ENCODE data around the gene BIN2. TPM values are rescaled to one million over a fixed set of nuclear protein-coding genes. Genes with fewer than 3 reads are reported as not detected.
"Not testable (repeated sequence)": the region's sequence is repeated elsewhere in the genome, so short reads cannot be mapped to it uniquely, and the experiment has no call there.

Gene BIN2
- total RNA-seq, 1 donor from 2014 or later: not detected

DNA sequence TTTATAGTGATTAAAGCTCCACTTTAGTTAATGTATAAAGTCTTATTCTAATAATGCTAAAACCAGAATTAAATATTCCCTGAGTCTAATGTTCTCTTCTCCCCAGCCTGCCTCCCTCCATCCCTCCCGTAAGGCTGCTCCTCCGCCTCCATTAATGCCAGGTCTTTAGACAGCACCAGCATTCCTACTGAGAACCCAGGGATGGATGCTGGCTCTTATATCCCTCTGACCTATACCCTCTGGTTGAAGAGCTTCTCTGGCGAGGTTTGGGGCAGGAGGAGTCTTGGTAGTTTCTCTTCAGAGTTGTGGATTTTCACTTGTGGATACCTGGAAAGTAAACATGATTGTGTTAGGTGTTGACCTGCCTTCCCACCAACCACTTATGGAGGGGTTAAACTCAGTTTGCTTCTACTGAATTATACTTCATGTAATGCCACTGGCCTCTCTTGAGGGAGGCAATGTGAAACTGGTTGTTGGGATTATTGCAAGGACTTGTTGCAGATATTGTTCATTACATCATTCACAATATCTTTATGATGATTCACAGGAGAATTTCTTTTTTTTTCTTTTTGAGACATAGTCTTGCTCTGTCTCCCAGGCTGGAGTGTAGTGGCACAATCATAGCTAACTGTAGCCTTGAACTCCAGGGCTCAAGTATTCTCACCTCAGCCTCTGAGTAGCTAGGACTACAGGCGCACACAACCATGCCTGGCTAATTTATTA is 42.6 kb downstream of the BIN2 start:
- TF ChIP-seq CTCF (IDR thresholded peaks at IDR 0.05; ENCODE audit: unreplicated experiment): no peak
- Mint-ChIP-seq H3K4me1 (ENCODE audit: unreplicated experiment) (no peaks in the 10 kb centered on the region), H3K9me3 (ENCODE audit: unreplicated experiment) (no peaks in the 10 kb centered on the region), H3K36me3 (ENCODE audit: low read depth, unreplicated experiment) (no peaks in the 10 kb centered on the region), H3K27ac (ENCODE audit: unreplicated experiment) (no peak overlapping the region), H3K27me3 (ENCODE audit: unreplicated experiment) (no peaks in the 10 kb centered on the region), H3K4me3 (ENCODE audit: unreplicated experiment) (no peak overlapping the region)
- no peak for DNase-seq (ENCODE audit: low spot score)

DNA sequence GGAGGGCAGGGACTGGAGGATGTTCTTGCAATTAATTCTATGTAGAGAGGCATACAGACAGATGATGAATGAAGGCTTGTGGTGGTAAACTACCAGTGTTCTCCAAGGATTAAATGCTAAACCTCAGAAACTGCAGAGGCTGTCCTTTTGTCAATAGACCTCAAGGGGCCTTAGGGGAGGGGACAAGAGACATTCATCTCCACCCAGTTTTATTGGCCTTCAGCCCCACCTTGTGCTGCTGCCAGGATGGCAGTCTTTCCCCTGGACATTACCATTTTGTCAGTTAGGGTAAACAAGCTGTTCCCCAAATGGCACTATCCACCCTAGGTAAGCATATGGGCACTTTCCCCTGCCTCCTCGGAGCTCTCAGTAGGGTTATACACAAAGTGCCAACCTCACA is 48.9 kb downstream of the BIN2 start:
- no peak for DNase-seq (ENCODE audit: low spot score)
- Mint-ChIP-seq H3K9me3 (ENCODE audit: unreplicated experiment) (no peaks in the 10 kb centered on the region), H3K4me3 (ENCODE audit: unreplicated experiment) (no peak overlapping the region), H3K27me3 (ENCODE audit: unreplicated experiment) (peaks cover 5% of the 10 kb centered on the region), H3K4me1 (ENCODE audit: unreplicated experiment) (peaks cover 10% of the 10 kb centered on the region), H3K36me3 (ENCODE audit: low read depth, unreplicated experiment) (peaks cover 7% of the 10 kb centered on the region), H3K27ac (ENCODE audit: unreplicated experiment) (no peak overlapping the region)
- no peak for TF ChIP-seq CTCF (IDR thresholded peaks at IDR 0.05; ENCODE audit: unreplicated experiment)

GRCh38 chr12:51272810-51273209 is 51.2 kb downstream of the BIN2 start:
- H3K9me3 Mint-ChIP-seq (ENCODE audit: unreplicated experiment); H3K27ac Mint-ChIP-seq (ENCODE audit: unreplicated experiment); H3K4me3 Mint-ChIP-seq (ENCODE audit: unreplicated experiment); DNase-seq (ENCODE audit: low spot score); H3K27me3 Mint-ChIP-seq (ENCODE audit: unreplicated experiment): not testable (repeated sequence)
- Mint-ChIP-seq H3K4me1 (ENCODE audit: unreplicated experiment) (peaks cover 22% of the 10 kb centered on the region), H3K36me3 (ENCODE audit: low read depth, unreplicated experiment) (peaks cover 17% of the 10 kb centered on the region)

DNA sequence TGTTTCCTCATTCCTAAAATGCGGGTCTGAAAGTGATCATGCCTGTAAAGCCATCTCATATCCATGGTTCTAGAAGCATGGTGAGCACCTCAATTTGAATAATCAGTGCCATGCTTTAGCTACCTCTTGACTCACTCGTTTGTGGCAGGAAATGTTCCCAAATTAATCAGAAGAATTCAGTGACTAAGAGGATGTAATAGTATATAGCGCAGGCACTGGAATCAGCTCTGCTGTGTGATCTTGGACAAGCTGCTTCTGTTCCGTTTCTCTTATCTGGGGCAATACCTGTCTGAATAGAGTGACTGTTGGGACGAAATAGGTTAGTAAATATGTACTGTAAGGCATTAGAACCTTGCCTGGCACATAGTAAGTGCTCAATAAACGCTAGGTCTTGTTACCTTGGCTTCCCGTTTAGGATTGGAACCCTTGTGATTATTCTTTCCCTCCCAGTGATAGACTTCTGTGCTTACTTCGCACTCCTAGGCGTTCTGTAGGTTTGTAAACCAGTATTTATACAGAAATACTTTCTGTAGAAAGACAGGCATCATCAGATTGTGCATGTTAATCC is 52.9 kb downstream of the BIN2 start:
- H3K4me3 Mint-ChIP-seq (ENCODE audit: unreplicated experiment): peak overlapping the region; percentile 92
- no peak for DNase-seq (ENCODE audit: low spot score)
- H3K36me3 Mint-ChIP-seq (ENCODE audit: low read depth, unreplicated experiment): peaks cover 24% of the 10 kb centered on the region
- no peaks in the 10 kb centered on the region for H3K9me3 Mint-ChIP-seq (ENCODE audit: unreplicated experiment)
- peak overlapping the region; percentile 92 for H3K27ac Mint-ChIP-seq (ENCODE audit: unreplicated experiment)
- peaks cover 31% of the 10 kb centered on the region for H3K4me1 Mint-ChIP-seq (ENCODE audit: unreplicated experiment)
- H3K27me3 Mint-ChIP-seq (ENCODE audit: unreplicated experiment): peaks cover 5% of the 10 kb centered on the region
- no peak for TF ChIP-seq CTCF (IDR thresholded peaks at IDR 0.05; ENCODE audit: unreplicated experiment)

GRCh38 chr12:51270067-51270950 is 53.7 kb downstream of the BIN2 start, which contains the start of gene SMAGP:
TSS of gene SMAGP (minus strand) at chr12:51270415. CDS start at chr12:51269278, 1,137 bp downstream.
- H3K9me3 Mint-ChIP-seq (ENCODE audit: unreplicated experiment): no peaks in the 10 kb centered on the region
- peaks cover 36% of the 10 kb centered on the region for H3K4me1 Mint-ChIP-seq (ENCODE audit: unreplicated experiment)
- no peak for TF ChIP-seq CTCF (IDR thresholded peaks at IDR 0.05; ENCODE audit: unreplicated experiment)
- H3K27ac Mint-ChIP-seq (ENCODE audit: unreplicated experiment): peak within 1 kb of the TSS; percentile 98
- H3K36me3 Mint-ChIP-seq (ENCODE audit: low read depth, unreplicated experiment): peaks cover 28% of the 10 kb centered on the region
- peak within 1 kb of the TSS; percentile 96 for H3K4me3 Mint-ChIP-seq (ENCODE audit: unreplicated experiment)
- peaks cover 5% of the 10 kb centered on the region for H3K27me3 Mint-ChIP-seq (ENCODE audit: unreplicated experiment)
- peak; percentile 78 for DNase-seq (ENCODE audit: low spot score)
